HCT116 (cell line): Measurements from ENCODE around the gene C4orf50. TPM values are rescaled to one million over a fixed set of nuclear protein-coding genes. Genes with fewer than 3 reads are reported as not detected.

Experiments used
- ATAC-seq: fragments of 200-7000 bp; cut with Tn5 transposase; 2 replicates; pipeline ENCODE4 v1.9.1; 2020; ENCODE audit warnings: mild to moderate bottlenecking, moderate library complexity
- BruUV-seq: library from RNA; stranded (reverse); fragments of 400-500 nt; replicated peaks from 2 replicates; lab custom pipeline; 2021; lab: Mats Ljungman, UMichigan
- CTCF ChIA-PET: fragments of 300-600 bp; sonication (Branson Sonifier 250); formaldehyde crosslinking; loops from one replicate; lab custom pipeline; 2021; ENCODE audit warnings: antibody characterized with exemption; lab: Charles Lee
- POLR2A ChIA-PET: fragments of 300-600, 350-600 bp; sonication (Branson Sonifier 250); formaldehyde crosslinking; loops from one replicate; lab custom pipeline; 2021; ENCODE audit warnings: antibody characterized with exemption; lab: Charles Lee
- RAD21 ChIA-PET, 2 experiments: fragments of 300-600 bp; sonication (Branson Sonifier 250); formaldehyde crosslinking; loops; one replicate each; lab custom pipeline; 2023; ENCODE audit warnings: low total read pairs in 2 of 2; ENCODE audit not compliant: uncharacterized antibody in 2 of 2, unreplicated experiment in 2 of 2, low non-redundant PET in 1 of 2; lab: Charles Lee
- DNase-seq: peaks from one replicate; pipeline ENCODE4 v3.0.0-alpha.2; 2010; ENCODE audit warnings: low read depth, low spot score
- H2AFZ ChIP-seq: fragments of 200-600 bp; shearing (Covaris generic), sonication (generic); 2 replicates; pipeline ENCODE4 v1.6.1; 2017; ENCODE audit warnings: low read depth, mixed run types, mixed read lengths, antibody characterized with exemption, low read length; ENCODE audit not compliant: poor library complexity, severe bottlenecking
- H3K27ac ChIP-seq: 2 replicates; pipeline ENCODE4 v1.5.1; 2012; ENCODE audit warnings: low read depth, low read length
- H3K27me3 ChIP-seq: fragments of 200-600 bp; sonication (generic); 2 replicates; pipeline ENCODE4 v1.6.1; 2016; ENCODE audit warnings: mixed run types, low read length, mixed read lengths; ENCODE audit not compliant: insufficient read depth
- H3K36me3 ChIP-seq, 2 experiments: fragments of 200-500 bp in 1 of 2; fragments of 200-600 bp in 1 of 2; sonication (Bioruptor generic) in 1 of 2; sonication (generic) in 1 of 2; 2 replicates each; pipeline versions ENCODE4 v1.5.1 to v1.6.1; 2014 to 2016; ENCODE audit warnings: low read length in 2 of 2, inconsistent platforms in 1 of 2, mixed read lengths in 1 of 2, mixed run types in 1 of 2; ENCODE audit not compliant: insufficient read depth in 2 of 2, control insufficient read depth in 1 of 2
- H3K4me1 ChIP-seq, 2 experiments: fragments of 200-600 bp in 1 of 2; sonication (generic) in 1 of 2; 2 replicates each; pipeline versions ENCODE4 v1.5.1 to v1.6.1; 2012 to 2017; ENCODE audit warnings: low read length in 2 of 2, inconsistent platforms in 1 of 2, mild to moderate bottlenecking in 1 of 2, mixed read lengths in 1 of 2, mixed run types in 1 of 2, moderate library complexity in 1 of 2; ENCODE audit not compliant: insufficient read depth in 2 of 2, control insufficient read depth in 1 of 2
- H3K4me2 ChIP-seq: fragments of 200-600 bp; sonication (generic); 2 replicates; pipeline ENCODE4 v1.6.1; 2017; ENCODE audit warnings: mixed run types, low read length, mixed read lengths
- H3K4me3 ChIP-seq, 2 experiments: fragments of 200-600 bp in 1 of 2; sonication (generic) in 1 of 2; replicated peaks in 1 of 2; 2 replicates each; pipeline ENCODE4 v1.5.1; 2011 to 2016; ENCODE audit warnings: low read length in 2 of 2, control low read depth in 1 of 2, low read depth in 1 of 2, mild to moderate bottlenecking in 1 of 2, mixed read lengths in 1 of 2, mixed run types in 1 of 2
- H3K79me2 ChIP-seq: fragments of 200-600 bp; sonication (generic); 2 replicates; pipeline ENCODE4 v1.6.1; 2017; ENCODE audit warnings: mild to moderate bottlenecking, mixed run types, low read length, moderate library complexity, mixed read lengths; ENCODE audit not compliant: insufficient read depth
- H3K9ac ChIP-seq: fragments of 200-600 bp; sonication (generic); 2 replicates; pipeline ENCODE4 v1.6.1; 2016; ENCODE audit warnings: low read length, mixed read lengths
- H3K9me2 ChIP-seq: fragments of 200-600 bp; sonication (generic), shearing (Covaris generic); 2 replicates; pipeline ENCODE4 v1.6.1; 2017; ENCODE audit warnings: mixed run types, mild to moderate bottlenecking, moderate library complexity; ENCODE audit not compliant: insufficient read depth
- H3K9me3 ChIP-seq, 2 experiments: fragments of 200-500 bp in 1 of 2; fragments of 200-600 bp in 1 of 2; sonication (Bioruptor generic) in 1 of 2; sonication (generic) in 1 of 2; 2 replicates each; pipeline ENCODE4 v1.6.1; 2014 to 2017; ENCODE audit warnings: low read length in 2 of 2, mixed read lengths in 2 of 2, inconsistent platforms in 1 of 2, low read depth in 1 of 2, mild to moderate bottlenecking in 1 of 2, mixed run types in 1 of 2, moderate library complexity in 1 of 2; ENCODE audit not compliant: control insufficient read depth in 1 of 2, insufficient read depth in 1 of 2
- H4K20me1 ChIP-seq: fragments of 200-600 bp; sonication (generic), shearing (Covaris generic); 2 replicates; pipeline ENCODE4 v1.6.1; 2017; ENCODE audit warnings: mixed run types, mild to moderate bottlenecking, moderate library complexity; ENCODE audit not compliant: insufficient read depth
- ATF3 ChIP-seq: IDR thresholded peaks from 2 replicates; pipeline ENCODE4 v1.6.1; 2012
- CEBPB ChIP-seq: IDR thresholded peaks from 2 replicates; pipeline ENCODE4 v1.6.1; 2012; ENCODE audit warnings: low read depth
- CTCF ChIP-seq, 3 experiments: fragments of 200-600 bp in 1 of 3; sonication (generic) in 1 of 3; IDR thresholded peaks in 2 of 3; conservative IDR thresholded peaks in 1 of 3; 2 replicates each; pipeline ENCODE4 v1.5.1; 2012 to 2017; ENCODE audit warnings: low read depth in 2 of 3, low read length in 2 of 3, antibody characterized with exemption in 1 of 3, borderline replicate concordance in 1 of 3, control low read depth in 1 of 3, mild to moderate bottlenecking in 1 of 3, mixed read lengths in 1 of 3, mixed run types in 1 of 3, moderate library complexity in 1 of 3; ENCODE audit not compliant: insufficient read depth in 1 of 3
- ELF1 ChIP-seq: IDR thresholded peaks from 2 replicates; pipeline ENCODE4 v1.6.1; 2012; ENCODE audit warnings: low read depth, borderline replicate concordance
- POLR2A ChIP-seq: IDR thresholded peaks from 2 replicates; pipeline ENCODE4 v1.7.0; 2011; ENCODE audit warnings: borderline replicate concordance; ENCODE audit not compliant: insufficient read depth, insufficient read length; ENCODE audit errors: extremely low read depth
- POLR2AphosphoS5 ChIP-seq: IDR thresholded peaks from 2 replicates; pipeline ENCODE4 v1.6.1; 2011; ENCODE audit warnings: mild to moderate bottlenecking, low read depth, low read length, moderate library complexity
- SIN3A ChIP-seq: IDR thresholded peaks from 2 replicates; pipeline ENCODE4 v1.6.1; 2012; ENCODE audit warnings: low read depth
- SP1 ChIP-seq: IDR thresholded peaks from 2 replicates; pipeline ENCODE4 v1.6.1; 2012; ENCODE audit warnings: low read depth
- SRF ChIP-seq: IDR thresholded peaks from 2 replicates; pipeline ENCODE4 v1.6.1; 2012; ENCODE audit warnings: low read depth
- TCF7L2 ChIP-seq: IDR thresholded peaks from 2 replicates; pipeline ENCODE4 v1.7.0; 2011; ENCODE audit warnings: borderline replicate concordance, inconsistent platforms; ENCODE audit not compliant: insufficient read depth, insufficient read length; ENCODE audit errors: extremely low read depth
- ZFX ChIP-seq: fragments of 450-650 bp; IDR thresholded peaks from 2 replicates; pipeline ENCODE4 v1.6.1; 2017
- intact Hi-C: fragments of 100-400 bp; cut with micrococcal nuclease; formaldehyde crosslinking; loops from 2 replicates; pipeline ENCODE4 v1.10.0; 2022
- total RNA-seq: library from RNA; stranded (reverse); gene quantifications from one replicate; pipeline ENCODE4 v1.2.1, GENCODE V29; 2021; ENCODE audit not compliant: unreplicated experiment

The C4orf50 gene
- total RNA-seq, 1 experiment from 2014 or later, result not detected

GRCh38 chr4:5943561-5943960 is 74.7 kb downstream of the C4orf50 start:
- ChIA-PET POLR2A (no interaction called here), RAD21 (no interaction called here), CTCF (no interaction called here)
- Histone ChIP-seq H3K27ac (no peak overlapping the region), H3K27me3 (peaks cover 18% of the 10 kb centered on the region), H2AFZ (no peak overlapping the region), H3K9ac (no peak overlapping the region), H3K4me3 (no peak overlapping the region), H3K4me2 (no peak overlapping the region), H4K20me1 (no peaks in the 10 kb centered on the region), H3K79me2 (no peaks in the 10 kb centered on the region), H3K36me3 (no peaks in the 10 kb centered on the region), H3K4me1 (peaks cover 2 to 7% of the 10 kb centered on the region in 2 experiments; a peak in 3 of 4 replicates), H3K9me3 (no peaks in the 10 kb centered on the region; a peak in 1 of 4 replicates), H3K9me2 (no peaks in the 10 kb centered on the region)
- intact Hi-C loops, result no loop called here
- no TSS peak for BruUV-seq
- DNase-seq, result no peak
- TF ChIP-seq SIN3A (no peak), ATF3 (no peak), TCF7L2 (no peak), POLR2A (no peak), SP1 (no peak), SRF (no peak), CTCF (IDR thresholded peaks at IDR 0.05 in 2 of 3, conservative IDR thresholded peaks at IDR 0.05 in 1 of 3; ENCODE audit: borderline replicate concordance in 1 of 3, insufficient read depth in 1 of 3, low read depth in 2 of 3, low read length in 2 of 3) (no peak), CEBPB (no peak), POLR2AphosphoS5 (no peak), ELF1 (no peak), ZFX (no peak)
- ATAC-seq, result no peak
